Left ventricle myocardium superior (tissue), 1 donor: ENCODE data around the gene CEACAM21. TPM values are rescaled to one million over a fixed set of nuclear protein-coding genes. Genes with fewer than 3 reads are reported as not detected.

Experiments
- ATAC-seq: fragments of 200-7000 bp; cut with Tn5 transposase; one replicate; pipeline ENCODE4 v1.9.1; 2020; ENCODE audit warnings: mild to moderate bottlenecking, moderate library complexity
- DNase-seq: peaks from one replicate; pipeline ENCODE4 v3.0.0-alpha.2; 2020
- intact Hi-C: fragments of 100-400 bp; cut with micrococcal nuclease; formaldehyde crosslinking; loops from one replicate; pipeline ENCODE4 v1.11.0; 2022
- total RNA-seq: library from RNA; stranded (reverse); fragmentation: NEBNext Ultra II Directional; extraction: Animal tissue kit (Norgen Biotek cat#: 25700); gene quantifications from one replicate; pipeline ENCODE4 v1.2.1, GENCODE V29; 2021
- donor health status: DM: no; HTN: yes; CAD: no; lungs with severe emphysema.

The CEACAM21 gene
- total RNA-seq, 1 donor from 2014 or later: 0.99 TPM

DNA sequence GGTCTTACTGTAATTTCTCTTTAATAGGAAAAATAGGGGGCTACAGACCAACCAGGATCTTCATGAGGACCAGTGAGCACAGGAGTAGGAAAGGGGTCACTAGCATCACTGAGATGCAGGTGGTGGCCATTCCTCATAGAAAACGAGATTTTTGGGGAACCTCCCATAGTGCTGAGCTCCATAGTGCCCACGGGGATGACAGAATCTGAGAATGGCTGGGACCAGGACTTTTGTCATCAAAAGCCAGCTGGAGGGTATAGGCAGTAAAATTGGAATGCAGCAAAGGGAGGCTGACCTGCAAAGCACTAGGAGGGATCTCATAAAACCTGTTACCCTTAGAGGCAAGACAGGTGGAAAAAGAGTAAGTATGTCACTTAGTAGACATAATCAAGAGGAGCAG is 28.4 kb upstream of the CEACAM21 start:
- DNase-seq: no peak
- no peak for ATAC-seq
- intact Hi-C loops: no loop called here

DNA sequence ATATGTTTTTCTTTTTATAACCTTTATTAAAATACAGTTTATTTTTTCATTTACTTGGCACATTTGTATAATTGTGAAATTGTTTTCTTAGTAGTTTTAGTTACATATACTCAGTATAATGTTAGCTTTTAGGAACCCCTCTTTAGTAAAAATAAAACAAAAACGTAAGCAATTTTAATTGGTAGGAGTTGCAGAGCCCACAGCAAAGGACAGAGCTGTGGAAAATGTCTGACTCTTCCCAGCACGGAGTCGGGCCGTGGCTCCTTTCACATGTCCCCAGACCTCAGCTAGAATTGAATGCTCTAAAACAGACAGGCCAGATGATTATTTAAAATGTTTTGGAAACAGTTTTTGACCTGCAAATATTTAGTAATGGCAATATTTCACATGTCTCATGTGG is 27.9 kb upstream of the CEACAM21 start:
- intact Hi-C loops: no loop called here
- ATAC-seq (no peak), DNase-seq (no peak)

DNA sequence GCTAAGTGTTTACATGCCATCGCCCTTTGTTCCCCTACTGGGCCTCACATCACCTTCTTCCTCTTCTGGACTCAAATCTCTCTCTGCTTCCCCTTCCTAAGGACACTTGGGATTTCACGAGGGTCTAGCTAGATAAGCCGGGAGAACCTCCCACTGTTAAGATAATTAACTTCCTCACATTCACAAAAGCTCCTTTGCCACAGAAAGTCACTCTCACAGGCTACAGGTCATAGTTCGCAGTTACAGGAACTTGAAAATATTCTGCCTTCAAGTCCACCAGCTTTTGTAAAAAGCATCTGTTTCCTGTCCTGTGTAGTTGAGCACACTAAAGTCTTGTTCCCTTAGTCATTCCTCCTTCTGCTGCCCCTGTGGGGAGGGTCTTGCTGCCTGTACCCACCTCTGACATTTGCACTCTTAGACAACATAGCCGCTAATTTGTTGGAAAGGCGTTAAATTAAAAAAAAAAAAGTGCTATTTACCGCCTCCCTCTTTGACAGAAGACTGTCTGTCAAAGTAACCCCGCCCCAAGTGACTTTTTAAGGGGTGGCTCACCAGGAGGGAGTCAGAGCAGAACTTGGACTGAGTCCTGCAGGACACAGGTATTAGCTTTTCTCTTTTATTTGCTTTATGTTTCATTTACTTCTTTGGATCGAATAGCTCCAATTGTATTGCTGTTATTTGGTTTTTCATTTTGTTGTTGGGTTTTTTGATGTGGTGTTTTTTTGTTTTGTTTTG is 26.8 kb upstream of the CEACAM21 start:
- DNase-seq (no peak), ATAC-seq (peak; percentile 69)
- intact Hi-C loops: no loop called here

DNA sequence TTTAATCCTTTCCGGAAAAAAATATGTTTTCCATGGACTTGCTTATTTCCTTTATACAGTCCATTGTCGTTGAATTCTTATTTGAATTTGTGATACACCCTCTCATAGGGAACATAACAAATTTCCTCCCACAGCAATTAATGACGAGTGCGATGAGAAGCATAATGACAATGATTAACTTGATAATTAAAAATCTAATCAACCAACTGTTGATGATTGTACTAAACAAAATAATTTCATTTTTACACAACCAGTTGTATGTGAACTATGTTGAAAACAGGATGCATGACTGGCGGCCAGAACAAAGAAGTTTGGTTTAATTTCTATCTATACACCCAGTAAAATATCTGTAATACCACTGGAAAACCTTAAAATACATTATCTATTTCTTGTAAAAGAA is 26.1 kb upstream of the CEACAM21 start:
- DNase-seq (no peak), ATAC-seq (no peak)
- intact Hi-C loops: no loop called here

DNA sequence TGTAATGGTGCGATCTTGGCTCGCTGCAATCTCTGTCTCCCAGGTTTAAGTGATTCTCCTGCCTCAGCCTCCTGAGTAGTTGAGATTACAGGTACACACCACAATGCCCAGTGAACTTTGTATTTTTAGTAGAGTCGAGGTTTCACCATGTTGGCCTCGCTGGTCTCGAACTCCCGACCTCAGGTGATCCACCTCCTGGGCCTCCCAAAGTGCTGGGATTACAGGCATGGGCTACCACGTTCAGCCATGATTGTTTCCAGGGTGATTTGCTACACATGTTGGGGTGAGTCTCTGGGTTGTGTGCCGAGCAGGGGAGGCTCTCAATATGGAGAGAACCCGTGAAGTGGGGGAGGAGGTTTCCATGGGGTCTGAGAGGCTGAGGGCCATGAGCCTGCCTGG is 24.8 kb upstream of the CEACAM21 start:
- intact Hi-C loops: no loop called here
- ATAC-seq (no peak), DNase-seq (no peak)

DNA sequence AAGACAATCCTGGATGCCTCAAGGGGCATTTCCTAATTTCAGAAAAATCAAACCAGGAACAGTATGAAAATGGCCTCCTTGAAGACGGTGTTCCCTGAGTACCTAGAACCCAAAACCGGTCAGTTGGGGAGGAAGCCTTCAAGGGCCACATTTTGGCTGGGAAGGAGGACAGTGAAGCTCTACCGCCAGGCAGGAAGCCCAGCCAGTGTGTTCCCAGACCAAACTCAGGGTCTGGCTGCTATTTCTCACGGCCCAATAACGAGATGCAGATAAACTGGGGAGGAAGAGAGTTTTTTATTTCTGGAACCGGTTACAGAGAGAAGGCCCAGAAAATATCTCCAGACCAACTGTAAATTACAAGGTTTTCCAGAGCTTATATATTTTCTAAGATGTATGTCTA is 24.3 kb upstream of the CEACAM21 start:
- DNase-seq (no peak), ATAC-seq (no peak)
- intact Hi-C loops: no loop called here

DNA sequence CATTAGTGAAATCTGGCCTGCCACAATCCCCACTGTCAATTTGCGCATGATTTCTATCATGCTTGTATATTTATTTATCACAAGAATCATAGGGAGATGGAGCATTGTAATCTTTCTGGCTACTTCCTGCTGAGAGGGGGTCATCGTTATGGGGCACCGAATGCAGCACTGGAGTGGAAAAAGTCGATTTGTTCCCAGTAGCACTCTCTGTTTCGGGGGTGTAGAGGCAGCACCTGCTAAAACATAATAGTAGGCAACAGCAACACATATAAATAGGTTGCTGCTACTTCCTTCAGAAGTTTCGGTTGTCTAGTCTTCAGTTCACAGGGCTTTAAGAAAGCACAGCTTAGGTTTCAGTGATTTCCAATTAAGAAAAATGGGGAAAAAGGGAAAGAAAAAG is 23.4 kb upstream of the CEACAM21 start:
- ATAC-seq: no peak
- DNase-seq: no peak
- intact Hi-C loops: no loop called here

DNA sequence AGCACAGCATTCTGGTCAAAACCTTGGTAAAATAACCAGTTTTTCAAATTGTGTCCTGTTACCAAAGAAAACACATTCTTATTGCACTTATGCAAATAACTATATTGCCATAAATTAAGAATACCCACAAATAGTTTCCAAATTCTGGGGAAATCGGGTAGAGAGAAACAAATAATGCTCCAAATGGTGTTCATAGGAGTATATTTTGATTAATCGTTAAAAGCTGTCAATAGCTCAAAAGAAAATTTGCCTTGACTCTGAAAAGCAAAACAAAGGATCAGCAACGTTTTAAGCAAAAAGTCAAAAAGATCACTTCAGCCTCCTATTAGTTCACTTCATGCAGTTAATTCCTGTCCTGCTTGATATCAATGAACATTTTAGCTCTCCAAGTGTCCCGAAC is 22.2 kb upstream of the CEACAM21 start:
- intact Hi-C loops: no loop called here
- DNase-seq (no peak), ATAC-seq (no peak)

DNA sequence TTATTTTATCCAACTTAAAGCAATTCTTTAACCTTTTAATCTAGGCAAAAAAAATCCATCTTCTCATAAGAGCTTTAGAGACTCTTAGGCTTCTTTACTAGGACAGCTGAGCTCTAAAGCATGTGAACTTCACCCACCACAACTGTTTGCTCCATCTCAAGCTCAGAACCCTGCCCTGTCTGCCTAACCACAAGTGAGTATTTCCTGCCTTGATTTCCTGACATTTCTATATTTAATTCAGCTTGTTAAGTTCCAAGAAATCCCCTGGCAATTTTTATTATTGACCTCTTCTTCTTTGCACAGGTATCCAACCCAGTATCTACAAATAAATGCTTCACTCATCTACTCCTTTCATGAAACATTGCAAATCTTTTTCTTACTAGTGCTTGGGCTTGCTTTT is 21.1 kb upstream of the CEACAM21 start:
- no peak for DNase-seq
- intact Hi-C loops: no loop called here
- ATAC-seq: no peak

DNA sequence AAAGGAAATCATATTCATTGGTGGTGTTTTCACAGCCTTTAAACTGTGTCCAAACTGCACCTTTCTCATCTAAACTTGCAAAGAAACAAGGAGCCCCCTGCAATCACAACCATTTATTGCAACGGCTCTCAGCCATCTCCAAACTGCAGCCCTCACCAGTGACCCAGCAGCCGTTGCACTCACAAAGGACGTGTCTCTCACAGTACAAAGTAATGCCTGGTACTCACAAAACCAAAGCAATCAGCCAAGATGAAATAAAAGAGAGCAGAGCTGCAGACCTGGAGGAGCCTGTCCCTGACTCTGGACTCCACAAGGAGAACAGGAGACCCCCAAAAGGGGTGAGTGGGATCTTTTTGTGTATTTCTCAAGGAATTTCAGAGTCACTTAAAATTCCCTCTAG is 20.2 kb upstream of the CEACAM21 start:
- intact Hi-C loops: no loop called here
- no peak for ATAC-seq
- no peak for DNase-seq

DNA sequence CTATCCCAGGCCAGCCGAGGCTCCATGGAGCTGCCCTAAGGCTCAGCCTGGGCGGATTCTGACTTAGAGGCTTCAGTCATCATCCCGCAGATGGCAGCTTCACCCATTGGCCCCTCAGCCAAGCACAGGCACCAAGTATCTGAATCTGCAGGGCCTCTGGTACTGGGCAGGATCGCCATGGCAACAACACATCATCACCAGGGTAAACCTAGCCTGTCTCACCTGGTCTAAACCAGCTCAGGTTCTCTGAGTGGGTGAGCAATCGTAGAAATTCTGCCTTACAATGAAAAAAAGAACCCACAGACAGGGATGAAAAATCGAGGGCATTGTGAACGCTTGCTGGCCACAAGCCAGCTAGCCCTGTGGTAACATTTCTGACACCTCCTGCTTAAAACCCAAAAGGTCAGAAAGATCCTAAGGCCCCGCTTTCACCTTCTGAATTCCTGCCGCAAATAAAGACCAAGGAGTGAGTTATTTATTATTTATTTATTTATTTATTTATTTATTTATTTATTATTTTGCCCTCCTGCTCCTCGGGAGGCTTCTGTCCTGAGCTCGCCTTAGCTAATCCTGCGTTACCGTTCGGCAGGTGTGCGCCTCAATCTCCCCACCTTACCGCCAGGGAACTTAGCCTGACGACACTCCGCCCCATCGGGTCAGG is 12.0 kb upstream of the CEACAM21 start:
- no peak for ATAC-seq
- intact Hi-C loops: loop anchor here (10.0 kb wide), 1 partner anchor 109 kb away; no protein-coding TSS in a partner anchor
- no peak for DNase-seq

DNA sequence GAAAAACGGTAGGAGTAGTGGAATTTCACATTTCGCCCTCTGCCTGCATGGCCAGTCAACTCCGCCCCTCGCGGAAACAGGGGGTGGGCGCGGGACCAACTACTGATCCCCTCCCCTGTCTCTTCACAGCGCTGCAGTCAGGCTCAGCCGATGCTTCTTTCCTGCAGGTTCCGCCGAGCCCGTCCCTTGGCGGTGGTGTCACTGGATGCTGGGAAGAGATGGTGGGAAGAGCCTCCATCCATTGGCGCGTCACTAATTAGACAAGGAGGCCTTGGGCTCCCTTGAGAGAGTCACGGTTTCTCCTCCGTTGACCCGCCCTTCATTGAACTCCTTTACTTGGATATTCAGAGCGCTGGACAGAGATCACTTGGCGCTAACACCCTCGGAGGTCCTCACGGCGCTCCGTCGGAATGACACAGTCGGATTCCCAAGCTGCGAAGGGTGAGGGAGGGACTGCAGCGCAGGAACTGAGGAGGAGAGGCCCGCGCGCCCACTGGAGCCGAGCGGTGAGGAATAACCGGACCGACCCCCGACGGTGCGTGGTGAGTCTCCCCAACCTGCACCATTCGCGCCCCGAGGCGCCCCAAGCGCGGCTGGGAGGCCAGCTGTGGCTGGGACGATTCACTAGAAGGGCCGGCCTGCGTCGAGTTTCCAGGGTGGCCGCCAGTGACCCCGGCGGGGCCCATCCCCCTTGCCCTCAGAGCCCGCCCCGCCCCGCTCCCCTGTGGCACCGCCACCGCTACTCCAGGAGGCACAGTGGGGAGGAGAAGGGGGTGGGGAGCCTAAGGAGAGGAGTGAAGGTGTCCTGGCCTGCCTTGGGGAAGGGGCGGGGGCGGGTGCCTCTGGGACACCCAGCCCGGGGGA is 11.2 kb upstream of the CEACAM21 start:
- ATAC-seq (no peak), DNase-seq (no peak)
- intact Hi-C loops: loop anchor here (10.0 kb wide), 1 partner anchor 110 kb away; no protein-coding TSS in a partner anchor

DNA sequence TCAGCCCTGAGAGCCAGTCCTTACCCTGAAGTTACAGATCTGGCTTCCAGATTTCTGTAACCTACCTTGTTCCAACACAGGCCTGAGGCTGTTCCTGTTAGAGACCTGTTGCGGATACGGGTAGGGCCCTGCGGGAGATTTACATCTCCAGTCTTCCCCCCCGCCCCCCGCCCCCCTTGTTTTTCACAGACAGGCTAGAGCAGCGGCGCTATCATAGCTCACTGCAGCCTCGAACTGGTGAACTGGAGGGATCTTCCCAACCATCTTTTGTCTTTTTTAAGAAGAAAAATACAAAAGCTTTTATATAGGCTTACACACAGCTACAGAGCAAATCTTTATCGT is 10.6 kb upstream of the CEACAM21 start:
- intact Hi-C loops: loop anchor here (10.0 kb wide), 1 partner anchor 111 kb away; no protein-coding TSS in a partner anchor
- DNase-seq (no peak), ATAC-seq (no peak)

DNA sequence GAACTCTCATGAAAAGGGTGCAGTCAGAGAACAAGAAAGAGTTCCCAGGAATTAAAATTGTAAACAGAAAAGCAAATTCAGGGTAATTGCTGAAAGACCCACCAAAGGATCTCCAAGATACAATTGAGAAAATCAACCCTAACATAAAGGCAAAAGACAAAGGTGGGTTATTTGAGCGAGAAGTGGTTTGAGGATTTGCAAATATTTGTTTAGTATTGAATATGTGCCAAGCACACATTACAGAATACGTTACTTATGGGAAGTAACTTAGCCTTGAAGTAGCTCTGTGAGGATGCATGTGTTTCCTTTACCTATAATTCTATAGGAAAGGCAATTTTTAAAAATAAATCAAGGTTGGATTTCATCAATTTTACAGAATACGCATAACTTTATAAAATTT is 10.0 kb upstream of the CEACAM21 start:
- intact Hi-C loops: loop anchor here (10.0 kb wide), 1 partner anchor 111 kb away; no protein-coding TSS in a partner anchor
- DNase-seq (no peak), ATAC-seq (no peak)

DNA sequence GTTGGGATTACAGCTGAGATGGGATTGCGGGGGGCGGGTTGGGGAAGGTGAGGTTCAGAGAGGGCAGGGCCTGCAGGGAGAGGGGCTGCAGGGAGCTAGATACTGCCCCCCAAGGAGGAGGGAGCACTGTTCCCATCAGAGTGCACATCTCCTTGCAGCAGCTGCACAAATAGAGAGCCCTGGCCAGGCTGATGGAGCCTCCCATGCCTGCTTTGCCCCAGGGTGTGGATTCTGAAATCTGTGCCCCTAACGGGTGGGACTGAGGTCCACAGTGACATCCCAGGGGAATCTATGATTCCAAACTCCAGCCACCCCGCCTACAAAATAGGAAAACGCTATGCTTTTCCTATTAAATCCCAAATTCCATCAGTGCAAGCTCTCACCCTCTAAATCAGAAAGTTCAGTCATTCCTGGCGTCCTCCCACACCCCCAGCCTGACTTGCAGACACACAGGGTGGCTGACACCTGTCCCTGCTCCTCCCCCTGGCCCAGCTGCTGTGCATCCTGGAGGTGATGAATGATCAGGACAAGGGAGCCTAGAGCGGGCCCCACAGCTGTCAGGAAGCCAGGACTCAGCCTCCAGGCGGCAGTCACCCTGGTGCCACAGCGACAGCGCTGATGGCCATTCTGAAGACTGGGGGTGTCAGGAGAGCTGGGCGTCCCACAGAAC is 6.3 kb upstream of the CEACAM21 start:
- DNase-seq (no peak), ATAC-seq (no peak)
- intact Hi-C loops: loop anchor here (10.0 kb wide), 1 partner anchor 115 kb away; no protein-coding TSS in a partner anchor

DNA sequence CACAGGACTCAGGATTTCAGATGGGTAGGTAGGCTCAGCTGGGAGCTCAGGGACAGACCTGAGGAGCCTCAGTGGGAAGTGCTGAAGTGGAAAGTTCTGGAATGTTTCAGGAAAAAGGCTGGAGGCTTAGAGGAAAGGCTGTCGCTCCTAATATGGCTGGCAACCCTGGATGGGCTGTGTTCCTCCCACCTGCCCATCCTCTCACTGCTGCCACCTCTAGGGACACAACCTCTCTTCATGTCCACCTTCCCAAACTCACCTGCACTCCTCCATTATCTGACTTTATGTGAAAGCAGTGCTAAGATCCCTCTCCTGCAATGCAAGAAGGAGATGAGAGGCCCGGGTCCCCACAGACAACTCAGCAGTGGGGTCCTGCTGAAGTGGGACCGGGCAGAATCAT is 5.8 kb upstream of the CEACAM21 start:
- no peak for ATAC-seq
- DNase-seq: no peak
- intact Hi-C loops: no loop called here

DNA sequence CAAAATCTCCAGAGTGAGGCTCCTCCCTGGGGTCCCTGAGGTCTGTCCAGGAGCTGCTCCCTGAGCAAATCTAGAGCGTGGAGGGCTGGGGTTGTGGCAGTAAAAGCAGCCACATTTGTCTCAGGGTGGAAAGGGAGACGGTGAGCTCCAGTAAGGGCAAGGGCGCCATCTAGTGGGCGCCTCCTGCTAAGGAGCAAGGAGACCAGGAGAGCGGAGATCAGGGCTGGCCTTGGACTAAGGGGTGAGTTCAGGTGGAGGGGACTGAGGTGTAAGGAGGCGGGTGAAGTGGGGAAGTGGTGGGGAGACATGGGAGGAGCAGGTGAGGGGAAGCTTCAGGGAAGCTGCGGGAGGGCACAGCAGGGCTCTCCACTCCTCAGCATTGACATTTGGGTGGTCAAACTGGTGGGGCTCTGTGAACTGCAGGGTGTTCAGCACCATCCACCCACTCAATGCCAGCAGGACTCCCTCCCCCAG is 5.3 kb upstream of the CEACAM21 start:
- intact Hi-C loops: no loop called here
- peak; percentile 91 for ATAC-seq
- peak; percentile 92 for DNase-seq

DNA sequence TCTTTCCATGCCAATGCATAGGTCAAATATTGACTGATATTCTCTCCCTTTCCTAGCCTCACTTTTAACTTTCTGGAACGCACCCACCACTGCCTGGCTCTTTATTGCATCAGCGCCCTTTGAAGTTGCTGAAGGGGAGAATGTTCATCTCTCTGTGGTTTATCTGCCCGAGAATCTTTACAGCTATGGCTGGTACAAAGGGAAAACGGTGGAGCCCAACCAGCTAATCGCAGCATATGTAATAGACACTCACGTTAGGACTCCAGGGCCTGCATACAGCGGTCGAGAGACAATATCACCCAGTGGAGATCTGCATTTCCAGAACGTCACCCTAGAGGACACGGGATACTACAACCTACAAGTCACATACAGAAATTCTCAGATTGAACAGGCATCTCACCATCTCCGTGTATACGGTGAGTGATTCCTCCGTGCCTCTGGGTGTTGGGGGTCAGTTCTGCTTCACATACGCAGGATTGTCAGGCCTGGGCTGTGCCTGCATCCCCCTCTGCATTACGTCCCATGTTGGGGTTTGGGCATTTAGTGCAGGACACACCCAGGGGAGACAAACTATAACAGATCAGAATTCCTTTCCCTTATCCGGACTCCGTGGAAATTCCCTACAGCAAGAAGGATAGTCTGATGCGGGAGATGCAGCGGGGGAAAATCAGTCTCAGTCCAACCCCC is 1.3 kb downstream of the CEACAM21 start:
- intact Hi-C loops: no loop called here
- DNase-seq (no peak), ATAC-seq (no peak)

DNA sequence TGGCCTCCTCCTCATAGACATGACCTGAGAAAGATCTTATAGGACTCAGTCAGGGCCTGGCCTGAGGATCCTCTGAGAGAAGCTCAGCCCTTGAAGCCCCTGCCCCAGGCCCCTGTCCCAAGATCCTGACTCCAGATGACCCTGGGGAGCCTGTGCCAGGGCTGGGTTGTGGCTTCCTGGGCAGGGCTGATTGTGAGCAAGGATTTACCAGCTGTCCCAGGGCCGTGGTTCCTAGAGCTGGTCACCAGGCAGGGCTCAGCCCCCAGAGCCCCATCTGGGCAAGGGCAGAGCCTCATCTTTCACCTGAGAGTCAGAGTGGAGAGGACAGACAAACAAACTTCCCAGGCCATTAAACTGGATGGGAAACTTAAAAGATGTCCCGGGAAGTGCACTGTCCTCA is 1.9 kb downstream of the CEACAM21 start:
- ATAC-seq: no peak
- intact Hi-C loops: no loop called here
- no peak for DNase-seq
